Activated CD8-positive, alpha-beta memory T cell treated with anti-CD3 and anti-CD28 coated beads, Interleukin-2, amount 10 ng/mL, durations not matched to agents 7 days and 5 days (primary cell): ENCODE results near the gene SLC2A11. TPM values are rescaled to one million over a fixed set of nuclear protein-coding genes. Genes with fewer than 3 reads are reported as not detected.

ENCODE experiments used
- ATAC-seq: fragments of 150-1000 bp; cut with Tn5 transposase; one replicate; pipeline ENCODE4 v1.10.0; 2021; ENCODE audit warnings: moderate library complexity
- CTCF ChIA-PET: fragments of 350-600 bp; sonication (Branson Sonifier 250); formaldehyde crosslinking; loops from one replicate; lab custom pipeline; 2021; ENCODE audit warnings: antibody characterized with exemption; lab: Charles Lee
- DNase-seq: peaks from one replicate; pipeline ENCODE4 v3.0.0-alpha.2; 2020
- H3K27ac Mint-ChIP-seq: one replicate; pipeline ENCODE4 v1.8.0; 2021; ENCODE audit warnings: mild to moderate bottlenecking, mixed read lengths
- H3K27me3 Mint-ChIP-seq: one replicate; pipeline ENCODE4 v1.8.0; 2021; ENCODE audit warnings: mixed read lengths
- H3K36me3 Mint-ChIP-seq: one replicate; pipeline ENCODE4 v1.8.0; 2021; ENCODE audit warnings: mild to moderate bottlenecking, mixed read lengths
- H3K4me1 Mint-ChIP-seq: one replicate; pipeline ENCODE4 v1.8.0; 2021; ENCODE audit warnings: mixed read lengths
- H3K4me3 Mint-ChIP-seq: one replicate; pipeline ENCODE4 v1.8.0; 2021; ENCODE audit warnings: mild to moderate bottlenecking, moderate library complexity, mixed read lengths
- H3K9me3 Mint-ChIP-seq: one replicate; pipeline ENCODE4 v1.8.0; 2022; ENCODE audit warnings: low read depth, mixed read lengths
- total RNA-seq, 2 experiments: library from RNA; stranded (reverse); gene quantifications; one replicate each; pipeline ENCODE4 v1.2.3, GENCODE V29; 2021

Gene SLC2A11
- total RNA-seq, 2 experiments from 2014 or later, result 8.1 to 10.7 TPM

DNA sequence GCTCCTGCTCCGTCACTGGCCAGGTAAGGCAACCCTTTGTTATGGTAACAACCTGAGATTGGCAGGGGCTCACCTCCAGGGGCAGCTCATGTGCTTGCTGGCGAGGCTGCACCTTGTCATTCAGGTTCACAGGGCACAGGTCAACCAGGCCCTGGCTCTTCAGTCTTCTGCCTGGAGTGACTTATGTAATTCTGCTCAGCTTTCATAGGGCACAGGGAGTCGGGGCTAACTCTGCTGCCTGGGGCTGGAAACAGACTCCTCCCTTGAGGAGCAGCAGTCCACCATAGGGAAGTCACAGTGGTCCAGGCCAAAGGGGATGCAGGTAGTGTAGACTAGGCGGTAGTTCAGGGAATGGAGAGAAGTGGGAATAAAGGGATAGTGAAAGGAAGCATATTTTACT, 35.0 kb downstream of the SLC2A11 start:
- Mint-ChIP-seq H3K27me3 (no peaks in the 10 kb centered on the region), H3K4me3 (peak overlapping the region; percentile 89), H3K9me3 (no peaks in the 10 kb centered on the region), H3K4me1 (peaks cover 30% of the 10 kb centered on the region), H3K27ac (peak overlapping the region; percentile 96), H3K36me3 (peaks cover 23% of the 10 kb centered on the region)
- CTCF ChIA-PET, result interaction anchor here (2.1 to 3.3 kb wide), 4 partner anchors 18 to 72 kb away, joined by 6 to 37 read pairs (median 32); partner anchors contain the start of gene SLC2A11
- DNase-seq, result no peak
- no peak for ATAC-seq

DNA sequence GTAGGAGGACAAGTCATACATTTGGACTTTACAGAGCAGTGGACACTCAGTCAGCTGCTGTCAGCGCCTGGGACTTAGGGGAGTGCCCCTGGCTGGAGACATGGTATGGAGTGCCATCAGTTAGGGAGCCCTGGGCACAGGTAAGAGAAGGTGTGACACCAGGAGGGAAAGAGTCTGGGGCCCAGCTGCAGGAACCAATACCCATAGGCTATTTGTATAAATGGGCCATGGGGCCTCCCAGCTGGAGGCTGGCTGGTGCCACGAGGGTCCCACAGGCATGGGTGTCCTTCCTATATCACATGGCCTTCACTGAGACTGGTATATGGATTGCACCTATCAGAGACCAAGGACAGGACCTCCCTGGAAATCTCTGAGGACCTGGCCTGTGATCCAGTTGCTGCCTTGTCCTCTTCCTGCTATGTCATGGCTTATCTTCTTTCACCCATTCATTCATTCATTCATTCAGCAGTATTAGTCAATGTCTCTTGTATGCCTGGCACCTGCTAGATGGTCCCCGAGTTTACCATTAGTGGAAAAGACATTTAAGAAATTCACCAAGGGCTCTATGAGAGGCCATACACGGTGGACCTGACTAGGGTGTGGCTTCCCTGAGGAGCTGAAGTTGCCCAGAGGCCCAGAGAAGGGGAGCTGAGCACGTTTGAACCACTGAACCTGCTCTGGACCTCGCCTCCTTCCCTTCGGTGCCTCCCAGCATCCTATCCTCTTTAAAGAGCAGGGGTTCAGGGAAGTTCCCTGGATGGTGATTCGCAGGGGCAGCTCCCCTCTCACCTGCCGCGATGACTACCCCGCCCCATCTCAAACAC, 35.7 kb downstream of the SLC2A11 start:
- ATAC-seq (no peak), DNase-seq (no peak)
- Mint-ChIP-seq H3K9me3 (no peaks in the 10 kb centered on the region), H3K36me3 (peaks cover 26% of the 10 kb centered on the region), H3K4me3 (peak overlapping the region; percentile 89), H3K27me3 (no peaks in the 10 kb centered on the region), H3K4me1 (peaks cover 34% of the 10 kb centered on the region), H3K27ac (peak overlapping the region; percentile 96)
- CTCF ChIA-PET, result interaction anchor here (0.9 to 3.3 kb wide), 17 partner anchors 10 to 1187 kb away, joined by 3 to 37 read pairs (median 5); partner anchors contain the start of genes C22orf15 and SLC2A11

DNA sequence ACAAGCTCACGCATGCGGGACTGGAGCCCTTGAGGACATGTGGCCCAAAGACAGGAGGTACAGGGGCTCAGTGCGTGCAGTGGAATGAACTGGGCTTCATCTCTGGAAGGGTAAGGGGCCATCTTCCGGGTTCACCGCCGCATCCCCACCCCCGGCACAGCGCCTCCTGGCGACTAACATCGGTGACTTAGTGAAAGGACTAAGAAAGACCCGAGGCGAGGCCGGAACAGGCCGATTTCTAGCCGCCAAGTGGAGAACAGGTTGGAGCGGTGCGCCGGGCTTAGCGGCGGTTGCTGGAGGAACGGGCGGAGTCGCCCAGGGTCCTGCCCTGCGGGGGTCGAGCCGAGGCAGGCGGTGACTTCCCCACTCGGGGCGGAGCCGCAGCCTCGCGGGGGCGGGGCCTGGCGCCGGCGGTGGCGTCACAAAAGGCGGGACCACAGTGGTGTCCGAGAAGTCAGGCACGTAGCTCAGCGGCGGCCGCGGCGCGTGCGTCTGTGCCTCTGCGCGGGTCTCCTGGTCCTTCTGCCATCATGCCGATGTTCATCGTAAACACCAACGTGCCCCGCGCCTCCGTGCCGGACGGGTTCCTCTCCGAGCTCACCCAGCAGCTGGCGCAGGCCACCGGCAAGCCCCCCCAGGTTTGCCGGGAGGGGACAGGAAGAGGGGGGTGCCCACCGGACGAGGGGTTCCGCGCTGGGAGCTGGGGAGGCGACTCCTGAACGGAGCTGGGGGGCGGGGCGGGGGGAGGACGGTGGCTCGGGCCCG, 36.5 kb downstream of the SLC2A11 start, which contains the start of gene MIF:
TSS of gene MIF (plus strand) at position 439 of the 765 bp plus-strand sequence. CDS start at position 531, 92 bp downstream.
- peak within 1 kb of the TSS; percentile 96 for H3K27ac Mint-ChIP-seq
- ATAC-seq (peak; percentile 88), DNase-seq (peak; percentile 98)
- peaks cover 34% of the 10 kb centered on the region for H3K4me1 Mint-ChIP-seq
- no peaks in the 10 kb centered on the region for H3K27me3 Mint-ChIP-seq
- peak within 1 kb of the TSS; percentile 89 for H3K4me3 Mint-ChIP-seq
- CTCF ChIA-PET, result interaction anchor here (0.6 to 3.3 kb wide), 24 partner anchors 10 to 1186 kb away, joined by 3 to 37 read pairs (median 4); partner anchors contain the start of genes C22orf15, CABIN1 and SLC2A11
- peaks cover 29% of the 10 kb centered on the region for H3K36me3 Mint-ChIP-seq
- H3K9me3 Mint-ChIP-seq, result no peaks in the 10 kb centered on the region

- Mint-ChIP-seq H3K4me1 (peaks cover 36% of the 10 kb centered on the region), H3K9me3 (peaks cover 1% of the 10 kb centered on the region), H3K36me3 (peaks cover 36% of the 10 kb centered on the region), H3K27ac (peak overlapping the region; percentile 96), H3K4me3 (peak overlapping the region; percentile 89), H3K27me3 (no peaks in the 10 kb centered on the region)
- DNase-seq, result peak; percentile 87
- CTCF ChIA-PET, result interaction anchor here (0.6 to 3.3 kb wide), 23 partner anchors 9 to 1185 kb away, joined by 3 to 37 read pairs (median 4); partner anchors contain the start of genes C22orf15, CABIN1 and SLC2A11
- ATAC-seq, result peak; percentile 54
These were observed 37.3 kb downstream of the SLC2A11 start for GRCh38 chr22:23894710-23895598.

DNA sequence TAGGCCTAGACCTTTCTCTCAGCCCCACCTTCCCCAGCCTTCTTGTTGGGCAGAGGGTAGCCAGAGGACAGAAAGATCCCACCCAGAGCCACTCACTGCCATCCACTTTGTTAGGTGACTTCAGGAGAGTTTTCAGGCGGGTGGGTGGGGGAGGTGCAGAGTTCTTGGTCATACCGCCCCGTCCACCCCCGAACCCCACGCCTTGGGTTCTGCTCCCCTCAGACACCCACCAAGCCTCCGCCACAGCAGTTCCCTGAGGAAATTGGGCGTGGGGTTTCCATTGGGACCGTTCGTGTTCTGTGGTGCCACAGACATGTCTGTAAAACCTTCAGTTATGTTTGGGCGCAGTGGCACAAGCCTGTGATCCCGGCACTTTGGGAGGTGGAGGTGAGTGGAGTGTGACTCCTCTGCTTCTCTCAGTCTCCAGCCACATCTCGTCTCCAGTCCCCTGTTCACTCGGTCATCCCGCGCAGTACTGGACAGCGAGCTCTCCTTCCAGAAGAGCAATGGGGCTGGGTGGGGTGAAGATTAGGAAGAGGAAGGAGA, 38.0 kb downstream of the SLC2A11 start:
- no peak for ATAC-seq
- peak overlapping the region; percentile 96 for H3K27ac Mint-ChIP-seq
- DNase-seq, result no peak
- peaks cover 1% of the 10 kb centered on the region for H3K9me3 Mint-ChIP-seq
- H3K4me1 Mint-ChIP-seq, result peaks cover 36% of the 10 kb centered on the region
- H3K36me3 Mint-ChIP-seq, result peaks cover 41% of the 10 kb centered on the region
- peak overlapping the region; percentile 89 for H3K4me3 Mint-ChIP-seq
- CTCF ChIA-PET, result no interaction called here
- no peaks in the 10 kb centered on the region for H3K27me3 Mint-ChIP-seq

DNA sequence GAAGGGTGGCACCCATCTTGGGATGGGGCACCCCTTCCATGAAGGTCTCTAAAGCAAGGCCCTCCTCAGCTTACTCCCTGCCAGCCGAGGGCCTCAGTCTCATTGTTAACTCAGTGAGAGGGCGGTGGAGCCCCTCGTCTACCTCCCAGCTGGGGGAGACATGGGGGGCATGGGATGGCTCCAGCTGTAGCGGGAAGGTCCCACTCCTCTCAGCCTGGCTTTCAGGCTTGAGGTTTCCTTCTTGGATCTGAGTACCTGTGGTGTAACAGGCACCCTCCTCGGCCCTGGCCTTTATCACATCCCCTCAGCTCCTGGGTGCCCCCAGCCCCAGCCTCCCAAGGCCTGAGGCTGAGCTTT, 38.5 kb downstream of the SLC2A11 start:
- H3K4me3 Mint-ChIP-seq, result peak overlapping the region; percentile 89
- H3K36me3 Mint-ChIP-seq, result peaks cover 46% of the 10 kb centered on the region
- CTCF ChIA-PET, result no interaction called here
- H3K27me3 Mint-ChIP-seq, result no peaks in the 10 kb centered on the region
- no peak for ATAC-seq
- H3K4me1 Mint-ChIP-seq, result peaks cover 36% of the 10 kb centered on the region
- peak overlapping the region; percentile 96 for H3K27ac Mint-ChIP-seq
- peaks cover 1% of the 10 kb centered on the region for H3K9me3 Mint-ChIP-seq
- DNase-seq, result no peak

- Mint-ChIP-seq H3K27me3 (no peaks in the 10 kb centered on the region), H3K27ac (no peak overlapping the region), H3K4me1 (peaks cover 36% of the 10 kb centered on the region), H3K9me3 (peaks cover 1% of the 10 kb centered on the region), H3K36me3 (peaks cover 48% of the 10 kb centered on the region), H3K4me3 (no peak overlapping the region)
- no peak for ATAC-seq
- no peak for DNase-seq
- CTCF ChIA-PET, result interaction anchor here (0.8 to 1.6 kb wide), 2 partner anchors 17 to 38 kb away, joined by 3 to 4 read pairs; no protein-coding TSS in a partner anchor
These were observed 39.0 kb downstream of the SLC2A11 start for GRCh38 chr22:23896523-23897186.

DNA sequence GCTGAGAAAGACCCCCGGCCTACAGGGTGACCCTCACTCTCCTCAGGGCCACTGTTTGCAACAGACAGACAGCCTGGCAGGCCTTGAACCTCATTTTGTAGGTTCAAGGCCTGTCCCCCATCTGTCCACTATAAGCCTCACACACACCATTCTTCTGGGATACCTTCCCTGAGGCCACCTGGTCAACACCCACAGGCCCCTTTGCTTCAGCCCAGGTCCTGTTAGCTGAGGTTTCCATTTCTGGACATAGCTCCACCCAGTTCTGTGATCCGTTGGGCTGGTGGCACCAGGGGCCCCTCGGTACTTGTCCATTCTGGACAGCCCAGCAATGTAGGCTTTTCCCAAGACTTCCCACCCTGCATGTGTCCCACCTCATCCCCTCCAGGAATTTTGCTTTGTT, 39.6 kb downstream of the SLC2A11 start:
- Mint-ChIP-seq H3K36me3 (peaks cover 48% of the 10 kb centered on the region), H3K27ac (peak overlapping the region; percentile 47), H3K27me3 (no peaks in the 10 kb centered on the region), H3K9me3 (peaks cover 1% of the 10 kb centered on the region), H3K4me3 (no peak overlapping the region), H3K4me1 (peaks cover 36% of the 10 kb centered on the region)
- DNase-seq (no peak), ATAC-seq (no peak)
- CTCF ChIA-PET, result interaction anchor here (0.8 to 1.6 kb wide), 2 partner anchors 16 to 39 kb away, joined by 3 to 4 read pairs; no protein-coding TSS in a partner anchor

DNA sequence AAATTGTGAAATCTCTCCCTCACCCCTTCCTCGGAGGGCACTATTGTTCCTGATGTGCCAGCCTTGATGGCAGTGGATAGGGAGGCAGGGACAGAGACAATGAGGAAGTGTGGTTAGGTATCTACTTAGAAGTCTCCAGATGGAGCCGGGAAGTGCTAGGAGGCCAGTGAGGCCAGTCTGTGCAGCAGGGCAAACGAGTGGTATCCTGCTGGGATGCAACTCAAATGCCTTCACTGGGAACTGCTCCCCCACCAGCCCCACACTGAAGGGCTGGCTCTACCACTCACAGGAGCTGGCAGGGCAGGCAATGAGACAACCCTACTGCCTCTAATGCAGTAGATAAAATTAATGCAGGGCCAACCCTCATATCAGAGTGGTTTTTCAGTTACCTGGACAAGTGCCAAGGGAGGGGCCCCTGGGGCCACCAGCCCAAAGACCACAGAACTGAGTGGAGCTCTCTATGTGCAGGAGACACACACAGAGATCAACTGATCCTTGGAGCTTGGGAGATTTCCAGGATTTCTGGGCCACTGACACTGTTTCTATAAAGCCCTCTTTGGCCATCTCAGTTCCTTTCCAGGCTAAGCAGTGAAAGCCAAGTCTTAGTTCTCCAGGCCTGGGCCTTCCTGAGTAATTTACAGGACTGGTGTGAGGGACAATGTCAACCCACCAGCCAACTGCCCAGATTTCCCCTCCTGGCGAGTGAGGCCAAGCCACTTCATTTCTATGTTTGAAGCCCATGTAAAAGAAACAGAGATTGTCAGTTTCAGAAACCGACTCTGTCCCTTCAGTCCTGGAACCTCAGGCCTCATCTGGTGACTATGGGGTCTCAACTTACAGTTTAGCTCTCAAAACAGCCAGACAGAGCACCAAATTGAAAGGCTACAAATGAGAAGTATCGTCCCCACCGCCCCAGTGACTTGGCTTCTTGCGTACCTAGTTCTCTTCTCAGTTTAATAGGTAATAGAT, 40.6 kb downstream of the SLC2A11 start:
- peaks cover 30% of the 10 kb centered on the region for H3K4me1 Mint-ChIP-seq
- DNase-seq, result no peak
- no peak overlapping the region for H3K4me3 Mint-ChIP-seq
- CTCF ChIA-PET, result interaction anchor here (1.1 to 1.6 kb wide), 2 partner anchors 15 to 127 kb away, joined by 4 to 5 read pairs; no protein-coding TSS in a partner anchor
- no peaks in the 10 kb centered on the region for H3K27me3 Mint-ChIP-seq
- peaks cover 48% of the 10 kb centered on the region for H3K36me3 Mint-ChIP-seq
- no peak overlapping the region for H3K27ac Mint-ChIP-seq
- peaks cover 1% of the 10 kb centered on the region for H3K9me3 Mint-ChIP-seq
- no peak for ATAC-seq

- H3K36me3 Mint-ChIP-seq, result peaks cover 48% of the 10 kb centered on the region
- peaks cover 1% of the 10 kb centered on the region for H3K9me3 Mint-ChIP-seq
- H3K4me3 Mint-ChIP-seq, result no peak overlapping the region
- DNase-seq, result no peak
- no peak for ATAC-seq
- H3K27me3 Mint-ChIP-seq, result no peaks in the 10 kb centered on the region
- CTCF ChIA-PET, result interaction anchor here (1.1 kb wide), 1 partner anchor 128 kb away, joined by 5 read pairs; no protein-coding TSS in a partner anchor
- no peak overlapping the region for H3K27ac Mint-ChIP-seq
- H3K4me1 Mint-ChIP-seq, result peaks cover 23% of the 10 kb centered on the region
These were observed 41.5 kb downstream of the SLC2A11 start for GRCh38 chr22:23899042-23899745.
